ENCODE data around the gene TSC22D1.

DNA sequence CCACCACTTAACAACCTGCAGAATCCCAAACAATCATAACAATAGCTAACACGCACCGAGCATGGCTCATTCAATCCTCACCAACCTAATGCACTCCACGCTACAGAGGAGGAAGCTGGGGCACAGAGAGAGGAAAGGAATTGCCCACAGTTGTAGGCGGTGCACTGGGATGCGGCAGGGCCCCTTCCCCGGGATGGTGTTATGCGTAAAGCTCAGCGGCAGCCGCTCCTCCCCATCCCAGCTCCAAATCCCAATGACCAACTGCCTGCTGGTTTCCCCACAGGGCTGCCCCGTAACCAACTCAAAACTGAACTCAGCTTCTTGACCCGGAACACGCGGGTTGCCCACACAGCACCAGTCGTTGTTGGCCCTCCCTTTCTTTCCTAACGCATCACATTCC, 160.3 kb downstream of the TSC22D1 start:
- TF ChIP-seq, protein P1, sequence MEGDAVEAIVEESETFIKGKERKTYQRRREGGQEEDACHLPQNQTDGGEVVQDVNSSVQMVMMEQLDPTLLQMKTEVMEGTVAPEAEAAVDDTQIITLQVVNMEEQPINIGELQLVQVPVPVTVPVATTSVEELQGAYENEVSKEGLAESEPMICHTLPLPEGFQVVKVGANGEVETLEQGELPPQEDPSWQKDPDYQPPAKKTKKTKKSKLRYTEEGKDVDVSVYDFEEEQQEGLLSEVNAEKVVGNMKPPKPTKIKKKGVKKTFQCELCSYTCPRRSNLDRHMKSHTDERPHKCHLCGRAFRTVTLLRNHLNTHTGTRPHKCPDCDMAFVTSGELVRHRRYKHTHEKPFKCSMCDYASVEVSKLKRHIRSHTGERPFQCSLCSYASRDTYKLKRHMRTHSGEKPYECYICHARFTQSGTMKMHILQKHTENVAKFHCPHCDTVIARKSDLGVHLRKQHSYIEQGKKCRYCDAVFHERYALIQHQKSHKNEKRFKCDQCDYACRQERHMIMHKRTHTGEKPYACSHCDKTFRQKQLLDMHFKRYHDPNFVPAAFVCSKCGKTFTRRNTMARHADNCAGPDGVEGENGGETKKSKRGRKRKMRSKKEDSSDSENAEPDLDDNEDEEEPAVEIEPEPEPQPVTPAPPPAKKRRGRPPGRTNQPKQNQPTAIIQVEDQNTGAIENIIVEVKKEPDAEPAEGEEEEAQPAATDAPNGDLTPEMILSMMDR (conservative IDR thresholded peaks at IDR 0.05; ENCODE audit: low read depth, low read length), result no peak
- no peak for TF ChIP-seq EZH2 (IDR thresholded peaks at IDR 0.05; ENCODE audit: borderline replicate concordance, low read depth, low read length, poor library complexity, severe bottlenecking)

All from A673 (cell line).